Neural cell (in vitro differentiated cells): ENCODE measurements around the gene ANKRD55. TPM values are rescaled to one million over a fixed set of nuclear protein-coding genes. Genes with fewer than 3 reads are reported as not detected.

ENCODE experiments used
- H2AFZ ChIP-seq: fragments of 200-600, 300-800 bp; sonication (generic), shearing (Covaris generic); 2 replicates; pipeline ENCODE4 v1.6.0; 2014; ENCODE audit warnings: low read depth, mild to moderate bottlenecking, antibody characterized with exemption, low read length, moderate library complexity
- H3F3A ChIP-seq: fragments of 200-600 bp; shearing (Covaris generic); 2 replicates; pipeline ENCODE4 v1.6.1; 2016; ENCODE audit warnings: mild to moderate bottlenecking, moderate library complexity, mixed read lengths, antibody characterized with exemption, low read length; ENCODE audit not compliant: insufficient read depth, poor library complexity, severe bottlenecking
- H3K27ac ChIP-seq: fragments of 200-600, 300-800 bp; sonication (generic), shearing (Covaris generic); 2 replicates; pipeline ENCODE4 v1.5.1; 2014; ENCODE audit warnings: mild to moderate bottlenecking, low read length, moderate library complexity
- H3K27me3 ChIP-seq: fragments of 300-800, 200-600 bp; sonication (generic), shearing (Covaris generic); 2 replicates; pipeline ENCODE4 v1.6.0; 2014; ENCODE audit warnings: mild to moderate bottlenecking, low read depth, low read length, moderate library complexity; ENCODE audit not compliant: insufficient read depth
- H3K36me3 ChIP-seq: fragments of 300-800, 200-600 bp; sonication (generic), shearing (Covaris generic); 2 replicates; pipeline ENCODE4 v1.5.1; 2014; ENCODE audit warnings: mild to moderate bottlenecking, antibody characterized with exemption, low read length, moderate library complexity; ENCODE audit not compliant: insufficient read depth
- H3K4me2 ChIP-seq: fragments of 300-800, 200-600 bp; sonication (generic), shearing (Covaris generic); 2 replicates; pipeline ENCODE4 v1.6.0; 2014; ENCODE audit warnings: mild to moderate bottlenecking, low read length
- H3K4me3 ChIP-seq: fragments of 300-800, 200-600 bp; sonication (generic), shearing (Covaris generic); 2 replicates; pipeline ENCODE4 v1.5.1; 2014; ENCODE audit warnings: mild to moderate bottlenecking, low read length, moderate library complexity
- H3K79me2 ChIP-seq: fragments of 200-600 bp; shearing (Covaris generic); replicated peaks from 2 replicates; pipeline ENCODE4 v1.6.0; 2014; ENCODE audit warnings: mild to moderate bottlenecking, low read length, moderate library complexity; ENCODE audit not compliant: insufficient read depth
- H3K9ac ChIP-seq: fragments of 300-800, 200-600 bp; sonication (generic), shearing (Covaris generic); 2 replicates; pipeline ENCODE4 v1.6.1; 2016; ENCODE audit warnings: mild to moderate bottlenecking, low read length, mixed read lengths
- H3K9me2 ChIP-seq: fragments of 200-600 bp; shearing (Covaris generic); 2 replicates; pipeline ENCODE4 v1.6.1; 2016; ENCODE audit warnings: mild to moderate bottlenecking, low read length, mixed read lengths; ENCODE audit not compliant: insufficient read depth
- H3K9me3 ChIP-seq: fragments of 200-600, 300-800 bp; sonication (generic), shearing (Covaris generic); 2 replicates; pipeline ENCODE4 v1.6.1; 2016; ENCODE audit warnings: mild to moderate bottlenecking, mixed run types, low read length, moderate library complexity, mixed read lengths
- H4K20me1 ChIP-seq: fragments of 200-600 bp; shearing (Covaris generic); 2 replicates; pipeline ENCODE4 v1.6.1; 2016; ENCODE audit warnings: mild to moderate bottlenecking, mixed run types; ENCODE audit not compliant: insufficient read depth
- EP300 ChIP-seq: fragments of 450-650 bp; conservative IDR thresholded peaks from 2 replicates; pipeline ENCODE4 v1.6.1; 2014; ENCODE audit warnings: antibody characterized with exemption, mild to moderate bottlenecking, moderate library complexity; ENCODE audit not compliant: poor library complexity, severe bottlenecking
- EZH2 ChIP-seq: fragments of 200-600, 300-800 bp; shearing (Covaris generic), sonication (generic); IDR thresholded peaks from 2 replicates; pipeline ENCODE4 v1.6.1; 2014; ENCODE audit warnings: antibody characterized with exemption, low read length, borderline replicate concordance, mild to moderate bottlenecking; ENCODE audit not compliant: insufficient read depth, poor library complexity, severe bottlenecking
- MXI1 ChIP-seq: fragments of 450-650 bp; conservative IDR thresholded peaks from 2 replicates; pipeline ENCODE4 v1.6.1; 2014; ENCODE audit warnings: antibody characterized with exemption, mild to moderate bottlenecking; ENCODE audit not compliant: poor library complexity, severe bottlenecking
- POLR2AphosphoS5 ChIP-seq: IDR thresholded peaks from 2 replicates; pipeline ENCODE4 v1.6.1; 2012
- RAD21 ChIP-seq: fragments of 450-650 bp; conservative IDR thresholded peaks from 2 replicates; pipeline ENCODE4 v1.6.1; 2014; ENCODE audit warnings: antibody characterized with exemption, mild to moderate bottlenecking, moderate library complexity
- SMC3 ChIP-seq: fragments of 450-650 bp; conservative IDR thresholded peaks from 2 replicates; pipeline ENCODE4 v1.6.1; 2014; ENCODE audit warnings: antibody characterized with exemption, mild to moderate bottlenecking, moderate library complexity; ENCODE audit not compliant: poor library complexity
- TAF1 ChIP-seq: IDR thresholded peaks from 2 replicates; pipeline ENCODE4 v1.6.1; 2012; ENCODE audit warnings: low read depth
- polyA plus RNA-seq: library from polyadenylated mRNA; depleted of rRNA; stranded (reverse); fragments of >200 nt; gene quantifications from 2 replicates; pipeline ENCODE4 v1.2.3, GENCODE V29; 2014
- TF ChIP-seq, protein P1 (sequence below): fragments of 450-650 bp; IDR thresholded peaks from 2 replicates; pipeline ENCODE4 v1.5.1; 2014; ENCODE audit warnings: antibody characterized with exemption, mild to moderate bottlenecking, moderate library complexity; ENCODE audit not compliant: poor library complexity, severe bottlenecking
- TF ChIP-seq, protein P2 (sequence below): IDR thresholded peaks from 2 replicates; pipeline ENCODE4 v1.6.1; 2012; ENCODE audit warnings: borderline replicate concordance

The ANKRD55 gene
- polyA plus RNA-seq, 1 donor from 2014 or later: 49.8 TPM

DNA sequence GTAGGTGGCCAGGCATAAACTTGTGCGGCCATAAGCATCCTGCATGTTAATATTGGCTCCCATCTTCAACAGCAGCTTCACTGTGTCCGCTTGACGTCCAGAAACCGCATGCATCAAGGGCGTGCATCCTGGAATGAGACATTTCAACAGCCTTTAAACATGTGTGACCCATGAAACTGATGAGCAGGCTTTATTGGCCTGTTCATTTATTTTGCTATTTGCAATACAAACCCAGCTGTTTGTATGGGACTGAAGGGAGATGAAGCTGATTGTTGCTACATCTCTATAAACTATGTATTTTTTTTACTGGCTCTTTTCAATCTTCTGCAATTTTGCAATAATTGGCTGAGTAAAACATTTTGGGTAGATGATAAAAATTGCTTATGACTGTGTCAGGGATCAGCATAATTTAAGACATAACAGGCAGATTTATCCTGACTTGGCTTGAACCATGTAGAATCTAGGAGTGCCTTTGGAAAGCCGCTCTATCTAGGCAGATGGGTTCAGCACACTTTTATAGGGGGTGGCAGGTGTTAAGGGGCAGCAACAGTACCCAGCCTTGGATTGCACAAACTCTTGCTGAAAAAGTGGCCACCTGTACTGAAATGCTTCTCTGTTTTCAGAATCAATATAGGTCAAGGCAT, 56.9 kb downstream of the ANKRD55 start:
- no peaks in the 10 kb centered on the region for H3F3A ChIP-seq
- H3K4me3 ChIP-seq: no peak overlapping the region
- H3K4me2 ChIP-seq: no peak overlapping the region
- H3K27ac ChIP-seq: no peak overlapping the region
- TF ChIP-seq EP300 (no peak), POLR2AphosphoS5 (no peak), SMC3 (no peak), TAF1 (no peak), EZH2 (no peak), RAD21 (no peak), MXI1 (no peak)
- TF ChIP-seq, protein P1, sequence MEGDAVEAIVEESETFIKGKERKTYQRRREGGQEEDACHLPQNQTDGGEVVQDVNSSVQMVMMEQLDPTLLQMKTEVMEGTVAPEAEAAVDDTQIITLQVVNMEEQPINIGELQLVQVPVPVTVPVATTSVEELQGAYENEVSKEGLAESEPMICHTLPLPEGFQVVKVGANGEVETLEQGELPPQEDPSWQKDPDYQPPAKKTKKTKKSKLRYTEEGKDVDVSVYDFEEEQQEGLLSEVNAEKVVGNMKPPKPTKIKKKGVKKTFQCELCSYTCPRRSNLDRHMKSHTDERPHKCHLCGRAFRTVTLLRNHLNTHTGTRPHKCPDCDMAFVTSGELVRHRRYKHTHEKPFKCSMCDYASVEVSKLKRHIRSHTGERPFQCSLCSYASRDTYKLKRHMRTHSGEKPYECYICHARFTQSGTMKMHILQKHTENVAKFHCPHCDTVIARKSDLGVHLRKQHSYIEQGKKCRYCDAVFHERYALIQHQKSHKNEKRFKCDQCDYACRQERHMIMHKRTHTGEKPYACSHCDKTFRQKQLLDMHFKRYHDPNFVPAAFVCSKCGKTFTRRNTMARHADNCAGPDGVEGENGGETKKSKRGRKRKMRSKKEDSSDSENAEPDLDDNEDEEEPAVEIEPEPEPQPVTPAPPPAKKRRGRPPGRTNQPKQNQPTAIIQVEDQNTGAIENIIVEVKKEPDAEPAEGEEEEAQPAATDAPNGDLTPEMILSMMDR: no peak
- TF ChIP-seq, protein P2, sequence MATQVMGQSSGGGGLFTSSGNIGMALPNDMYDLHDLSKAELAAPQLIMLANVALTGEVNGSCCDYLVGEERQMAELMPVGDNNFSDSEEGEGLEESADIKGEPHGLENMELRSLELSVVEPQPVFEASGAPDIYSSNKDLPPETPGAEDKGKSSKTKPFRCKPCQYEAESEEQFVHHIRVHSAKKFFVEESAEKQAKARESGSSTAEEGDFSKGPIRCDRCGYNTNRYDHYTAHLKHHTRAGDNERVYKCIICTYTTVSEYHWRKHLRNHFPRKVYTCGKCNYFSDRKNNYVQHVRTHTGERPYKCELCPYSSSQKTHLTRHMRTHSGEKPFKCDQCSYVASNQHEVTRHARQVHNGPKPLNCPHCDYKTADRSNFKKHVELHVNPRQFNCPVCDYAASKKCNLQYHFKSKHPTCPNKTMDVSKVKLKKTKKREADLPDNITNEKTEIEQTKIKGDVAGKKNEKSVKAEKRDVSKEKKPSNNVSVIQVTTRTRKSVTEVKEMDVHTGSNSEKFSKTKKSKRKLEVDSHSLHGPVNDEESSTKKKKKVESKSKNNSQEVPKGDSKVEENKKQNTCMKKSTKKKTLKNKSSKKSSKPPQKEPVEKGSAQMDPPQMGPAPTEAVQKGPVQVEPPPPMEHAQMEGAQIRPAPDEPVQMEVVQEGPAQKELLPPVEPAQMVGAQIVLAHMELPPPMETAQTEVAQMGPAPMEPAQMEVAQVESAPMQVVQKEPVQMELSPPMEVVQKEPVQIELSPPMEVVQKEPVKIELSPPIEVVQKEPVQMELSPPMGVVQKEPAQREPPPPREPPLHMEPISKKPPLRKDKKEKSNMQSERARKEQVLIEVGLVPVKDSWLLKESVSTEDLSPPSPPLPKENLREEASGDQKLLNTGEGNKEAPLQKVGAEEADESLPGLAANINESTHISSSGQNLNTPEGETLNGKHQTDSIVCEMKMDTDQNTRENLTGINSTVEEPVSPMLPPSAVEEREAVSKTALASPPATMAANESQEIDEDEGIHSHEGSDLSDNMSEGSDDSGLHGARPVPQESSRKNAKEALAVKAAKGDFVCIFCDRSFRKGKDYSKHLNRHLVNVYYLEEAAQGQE: no peak
- no peaks in the 10 kb centered on the region for H4K20me1 ChIP-seq
- H3K9me2 ChIP-seq: no peaks in the 10 kb centered on the region
- no peaks in the 10 kb centered on the region for H3K36me3 ChIP-seq
- H3K79me2 ChIP-seq: no peaks in the 10 kb centered on the region
- no peak overlapping the region for H3K9ac ChIP-seq
- H3K9me3 ChIP-seq: no peaks in the 10 kb centered on the region
- no peak overlapping the region for H2AFZ ChIP-seq
- H3K27me3 ChIP-seq: no peaks in the 10 kb centered on the region

DNA sequence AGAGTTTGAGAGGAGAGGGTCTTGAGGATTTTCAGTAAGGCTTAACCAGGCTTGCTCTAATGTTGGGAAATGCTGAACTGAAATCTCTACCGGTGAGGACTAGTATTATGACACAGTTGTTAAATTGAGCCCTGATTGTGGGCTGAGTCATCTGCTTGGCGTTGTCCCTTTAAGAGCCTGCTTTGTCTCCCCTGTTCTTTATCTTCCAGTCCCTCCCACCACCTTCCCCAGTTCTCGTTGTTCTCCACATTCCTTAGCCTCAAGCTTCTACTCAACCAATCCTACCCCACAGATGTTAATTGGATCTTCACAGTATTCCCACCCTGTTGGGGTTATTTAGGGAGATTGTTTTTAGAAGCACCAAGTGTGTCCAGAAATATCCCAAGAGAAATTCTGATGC, 57.6 kb downstream of the ANKRD55 start:
- Histone ChIP-seq H3K4me3 (no peak overlapping the region), H3K9me2 (no peaks in the 10 kb centered on the region), H3K9ac (no peak overlapping the region), H3K36me3 (no peaks in the 10 kb centered on the region), H3K27ac (no peak overlapping the region), H4K20me1 (no peaks in the 10 kb centered on the region), H3K27me3 (no peaks in the 10 kb centered on the region), H3K4me2 (no peak overlapping the region), H2AFZ (no peak overlapping the region), H3K9me3 (no peaks in the 10 kb centered on the region), H3F3A (no peaks in the 10 kb centered on the region), H3K79me2 (no peaks in the 10 kb centered on the region)
- TF ChIP-seq POLR2AphosphoS5 (no peak), TAF1 (no peak), SMC3 (no peak)
- TF ChIP-seq, protein P1: no peak
- TF ChIP-seq, protein P2: no peak
